HCT116 (cell line): Measurements from ENCODE around the gene GPAT3. TPM values are rescaled to one million over a fixed set of nuclear protein-coding genes. Genes with fewer than 3 reads are reported as not detected.

Experiments
- ATAC-seq: fragments of 200-7000 bp; cut with Tn5 transposase; 2 replicates; pipeline ENCODE4 v1.9.1; 2020; ENCODE audit warnings: mild to moderate bottlenecking, moderate library complexity
- BruUV-seq: library from RNA; stranded (reverse); fragments of 400-500 nt; replicated peaks from 2 replicates; lab custom pipeline; 2021; lab: Mats Ljungman, UMichigan
- CTCF ChIA-PET: fragments of 300-600 bp; sonication (Branson Sonifier 250); formaldehyde crosslinking; loops from one replicate; lab custom pipeline; 2021; ENCODE audit warnings: antibody characterized with exemption; lab: Charles Lee
- POLR2A ChIA-PET: fragments of 300-600, 350-600 bp; sonication (Branson Sonifier 250); formaldehyde crosslinking; loops from one replicate; lab custom pipeline; 2021; ENCODE audit warnings: antibody characterized with exemption; lab: Charles Lee
- RAD21 ChIA-PET, 2 experiments: fragments of 300-600 bp; sonication (Branson Sonifier 250); formaldehyde crosslinking; loops; one replicate each; lab custom pipeline; 2023; ENCODE audit warnings: low total read pairs in 2 of 2; ENCODE audit not compliant: uncharacterized antibody in 2 of 2, unreplicated experiment in 2 of 2, low non-redundant PET in 1 of 2; lab: Charles Lee
- DNase-seq: peaks from one replicate; pipeline ENCODE4 v3.0.0-alpha.2; 2010; ENCODE audit warnings: low read depth, low spot score
- H2AFZ ChIP-seq: fragments of 200-600 bp; shearing (Covaris generic), sonication (generic); 2 replicates; pipeline ENCODE4 v1.6.1; 2017; ENCODE audit warnings: low read depth, mixed run types, mixed read lengths, antibody characterized with exemption, low read length; ENCODE audit not compliant: poor library complexity, severe bottlenecking
- H3K27ac ChIP-seq: 2 replicates; pipeline ENCODE4 v1.5.1; 2012; ENCODE audit warnings: low read depth, low read length
- H3K27me3 ChIP-seq: fragments of 200-600 bp; sonication (generic); 2 replicates; pipeline ENCODE4 v1.6.1; 2016; ENCODE audit warnings: mixed run types, low read length, mixed read lengths; ENCODE audit not compliant: insufficient read depth
- H3K36me3 ChIP-seq, 2 experiments: fragments of 200-500 bp in 1 of 2; fragments of 200-600 bp in 1 of 2; sonication (Bioruptor generic) in 1 of 2; sonication (generic) in 1 of 2; 2 replicates each; pipeline versions ENCODE4 v1.5.1 to v1.6.1; 2014 to 2016; ENCODE audit warnings: low read length in 2 of 2, inconsistent platforms in 1 of 2, mixed read lengths in 1 of 2, mixed run types in 1 of 2; ENCODE audit not compliant: insufficient read depth in 2 of 2, control insufficient read depth in 1 of 2
- H3K4me1 ChIP-seq, 2 experiments: fragments of 200-600 bp in 1 of 2; sonication (generic) in 1 of 2; 2 replicates each; pipeline versions ENCODE4 v1.5.1 to v1.6.1; 2012 to 2017; ENCODE audit warnings: low read length in 2 of 2, inconsistent platforms in 1 of 2, mild to moderate bottlenecking in 1 of 2, mixed read lengths in 1 of 2, mixed run types in 1 of 2, moderate library complexity in 1 of 2; ENCODE audit not compliant: insufficient read depth in 2 of 2, control insufficient read depth in 1 of 2
- H3K4me2 ChIP-seq: fragments of 200-600 bp; sonication (generic); 2 replicates; pipeline ENCODE4 v1.6.1; 2017; ENCODE audit warnings: mixed run types, low read length, mixed read lengths
- H3K4me3 ChIP-seq, 2 experiments: fragments of 200-600 bp in 1 of 2; sonication (generic) in 1 of 2; replicated peaks in 1 of 2; 2 replicates each; pipeline ENCODE4 v1.5.1; 2011 to 2016; ENCODE audit warnings: low read length in 2 of 2, control low read depth in 1 of 2, low read depth in 1 of 2, mild to moderate bottlenecking in 1 of 2, mixed read lengths in 1 of 2, mixed run types in 1 of 2
- H3K79me2 ChIP-seq: fragments of 200-600 bp; sonication (generic); 2 replicates; pipeline ENCODE4 v1.6.1; 2017; ENCODE audit warnings: mild to moderate bottlenecking, mixed run types, low read length, moderate library complexity, mixed read lengths; ENCODE audit not compliant: insufficient read depth
- H3K9ac ChIP-seq: fragments of 200-600 bp; sonication (generic); 2 replicates; pipeline ENCODE4 v1.6.1; 2016; ENCODE audit warnings: low read length, mixed read lengths
- H3K9me2 ChIP-seq: fragments of 200-600 bp; sonication (generic), shearing (Covaris generic); 2 replicates; pipeline ENCODE4 v1.6.1; 2017; ENCODE audit warnings: mixed run types, mild to moderate bottlenecking, moderate library complexity; ENCODE audit not compliant: insufficient read depth
- H3K9me3 ChIP-seq, 2 experiments: fragments of 200-500 bp in 1 of 2; fragments of 200-600 bp in 1 of 2; sonication (Bioruptor generic) in 1 of 2; sonication (generic) in 1 of 2; 2 replicates each; pipeline ENCODE4 v1.6.1; 2014 to 2017; ENCODE audit warnings: low read length in 2 of 2, mixed read lengths in 2 of 2, inconsistent platforms in 1 of 2, low read depth in 1 of 2, mild to moderate bottlenecking in 1 of 2, mixed run types in 1 of 2, moderate library complexity in 1 of 2; ENCODE audit not compliant: control insufficient read depth in 1 of 2, insufficient read depth in 1 of 2
- H4K20me1 ChIP-seq: fragments of 200-600 bp; sonication (generic), shearing (Covaris generic); 2 replicates; pipeline ENCODE4 v1.6.1; 2017; ENCODE audit warnings: mixed run types, mild to moderate bottlenecking, moderate library complexity; ENCODE audit not compliant: insufficient read depth
- CEBPB ChIP-seq: IDR thresholded peaks from 2 replicates; pipeline ENCODE4 v1.6.1; 2012; ENCODE audit warnings: low read depth
- ELF1 ChIP-seq: IDR thresholded peaks from 2 replicates; pipeline ENCODE4 v1.6.1; 2012; ENCODE audit warnings: low read depth, borderline replicate concordance
- RAD21 ChIP-seq: IDR thresholded peaks from 2 replicates; pipeline ENCODE4 v1.6.1; 2012; ENCODE audit warnings: low read depth, mild to moderate bottlenecking
- SP1 ChIP-seq: IDR thresholded peaks from 2 replicates; pipeline ENCODE4 v1.6.1; 2012; ENCODE audit warnings: low read depth
- SRF ChIP-seq: IDR thresholded peaks from 2 replicates; pipeline ENCODE4 v1.6.1; 2012; ENCODE audit warnings: low read depth
- TCF7L2 ChIP-seq: IDR thresholded peaks from 2 replicates; pipeline ENCODE4 v1.7.0; 2011; ENCODE audit warnings: borderline replicate concordance, inconsistent platforms; ENCODE audit not compliant: insufficient read depth, insufficient read length; ENCODE audit errors: extremely low read depth
- YY1 ChIP-seq: IDR thresholded peaks from 2 replicates; pipeline ENCODE4 v1.6.1; 2011; ENCODE audit warnings: low read length, low read depth, moderate library complexity, mild to moderate bottlenecking; ENCODE audit not compliant: insufficient replicate concordance; ENCODE audit errors: extremely low read depth
- intact Hi-C: fragments of 100-400 bp; cut with micrococcal nuclease; formaldehyde crosslinking; loops from 2 replicates; pipeline ENCODE4 v1.10.0; 2022
- total RNA-seq: library from RNA; stranded (reverse); gene quantifications from one replicate; pipeline ENCODE4 v1.2.1, GENCODE V29; 2021; ENCODE audit not compliant: unreplicated experiment
- TF ChIP-seq, protein P1 (sequence below), 3 experiments: fragments of 200-600 bp in 1 of 3; sonication (generic) in 1 of 3; IDR thresholded peaks in 2 of 3; conservative IDR thresholded peaks in 1 of 3; 2 replicates each; pipeline ENCODE4 v1.5.1; 2012 to 2017; ENCODE audit warnings: low read depth in 2 of 3, low read length in 2 of 3, antibody characterized with exemption in 1 of 3, borderline replicate concordance in 1 of 3, control low read depth in 1 of 3, mild to moderate bottlenecking in 1 of 3, mixed read lengths in 1 of 3, mixed run types in 1 of 3, moderate library complexity in 1 of 3; ENCODE audit not compliant: insufficient read depth in 1 of 3

The GPAT3 gene
- total RNA-seq, 1 experiment from 2014 or later = 36.7 TPM

DNA sequence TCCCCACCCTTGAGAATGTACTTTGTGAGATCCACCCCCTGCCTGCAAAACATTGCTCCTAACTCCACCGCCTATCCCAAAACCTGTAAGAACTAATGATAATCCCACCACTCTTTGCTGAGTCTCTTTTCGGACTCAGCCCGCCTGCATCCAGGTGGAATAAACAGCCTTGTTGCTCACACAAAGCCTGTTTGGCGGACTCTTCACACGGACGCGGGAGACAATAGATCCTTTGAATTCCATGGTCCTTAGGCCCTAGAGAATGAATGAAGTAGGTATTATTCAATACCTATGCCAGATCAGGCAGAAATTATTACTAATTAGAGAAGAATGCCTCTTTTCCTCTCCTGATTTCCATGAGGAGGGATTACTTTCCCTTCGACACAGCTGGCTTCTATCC, 101.0 kb downstream of the GPAT3 start (continued):
- no peak for TF ChIP-seq YY1

DNA sequence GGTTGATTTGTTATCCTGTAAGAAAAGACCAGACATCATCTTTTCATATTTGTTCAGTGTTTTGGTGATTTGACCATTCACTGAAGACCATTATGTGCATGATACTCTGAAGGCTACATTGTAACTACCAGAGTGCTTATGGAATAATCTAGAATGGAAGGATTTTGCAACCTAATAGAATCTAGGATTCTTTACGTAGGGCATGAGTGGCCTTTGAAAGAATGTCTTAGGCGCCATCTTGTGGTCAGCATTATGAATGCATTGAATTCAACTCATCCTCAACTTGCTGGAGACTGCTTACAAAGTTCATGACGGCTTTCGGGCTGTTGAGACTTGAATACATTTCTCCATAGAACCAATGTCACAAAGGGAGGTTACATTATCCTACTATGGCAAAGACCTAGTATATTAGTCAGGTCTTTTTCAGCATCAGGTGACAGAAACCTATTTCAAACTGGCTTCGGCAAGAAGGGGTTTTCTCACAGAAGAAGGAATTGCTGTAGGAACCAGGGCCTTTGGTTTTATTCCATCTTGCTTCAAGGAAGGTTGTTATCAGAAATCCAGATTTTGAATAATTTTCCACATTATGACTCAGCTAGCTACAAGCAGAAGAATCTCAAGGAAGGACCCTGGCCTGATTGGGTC, 104.1 kb downstream of the GPAT3 start:
- Histone ChIP-seq H3K4me1 (no peaks in the 10 kb centered on the region), H3K36me3 (no peaks in the 10 kb centered on the region), H3K9me3 (no peaks in the 10 kb centered on the region), H3K79me2 (no peaks in the 10 kb centered on the region), H3K4me2 (no peak overlapping the region), H4K20me1 (no peaks in the 10 kb centered on the region), H3K27ac (no peak overlapping the region), H3K27me3 (no peaks in the 10 kb centered on the region), H3K9ac (no peak overlapping the region), H2AFZ (peak overlapping the region; percentile 94), H3K9me2 (no peaks in the 10 kb centered on the region), H3K4me3 (no peak overlapping the region)
- intact Hi-C loops = loop anchor here (1.0 to 10.0 kb wide), 5 partner anchors 131 to 1335 kb away; no protein-coding TSS in a partner anchor
- RAD21 ChIA-PET = no interaction called here
- ATAC-seq (peak; percentile 86), DNase-seq (peak; percentile 71)
- no peak for TF ChIP-seq TCF7L2
- TF ChIP-seq RAD21 = peak; percentile 96
- no peak for TF ChIP-seq ELF1
- TF ChIP-seq, protein P1, sequence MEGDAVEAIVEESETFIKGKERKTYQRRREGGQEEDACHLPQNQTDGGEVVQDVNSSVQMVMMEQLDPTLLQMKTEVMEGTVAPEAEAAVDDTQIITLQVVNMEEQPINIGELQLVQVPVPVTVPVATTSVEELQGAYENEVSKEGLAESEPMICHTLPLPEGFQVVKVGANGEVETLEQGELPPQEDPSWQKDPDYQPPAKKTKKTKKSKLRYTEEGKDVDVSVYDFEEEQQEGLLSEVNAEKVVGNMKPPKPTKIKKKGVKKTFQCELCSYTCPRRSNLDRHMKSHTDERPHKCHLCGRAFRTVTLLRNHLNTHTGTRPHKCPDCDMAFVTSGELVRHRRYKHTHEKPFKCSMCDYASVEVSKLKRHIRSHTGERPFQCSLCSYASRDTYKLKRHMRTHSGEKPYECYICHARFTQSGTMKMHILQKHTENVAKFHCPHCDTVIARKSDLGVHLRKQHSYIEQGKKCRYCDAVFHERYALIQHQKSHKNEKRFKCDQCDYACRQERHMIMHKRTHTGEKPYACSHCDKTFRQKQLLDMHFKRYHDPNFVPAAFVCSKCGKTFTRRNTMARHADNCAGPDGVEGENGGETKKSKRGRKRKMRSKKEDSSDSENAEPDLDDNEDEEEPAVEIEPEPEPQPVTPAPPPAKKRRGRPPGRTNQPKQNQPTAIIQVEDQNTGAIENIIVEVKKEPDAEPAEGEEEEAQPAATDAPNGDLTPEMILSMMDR (IDR thresholded peaks at IDR 0.05 in 2 of 3, conservative IDR thresholded peaks at IDR 0.05 in 1 of 3; ENCODE audit: borderline replicate concordance in 1 of 3, insufficient read depth in 1 of 3, low read depth in 2 of 3, low read length in 2 of 3) = peak; percentile 68 to 90 (median 85)
- 0 out of 2 replicates have a peak, but pooled peaks have one; percentile 16 for TF ChIP-seq SP1
- TF ChIP-seq CEBPB = peak; percentile 71
- TF ChIP-seq SRF = no peak
- peak; percentile 63 for TF ChIP-seq YY1
- CTCF ChIA-PET = interaction anchor here (0.8 to 1.3 kb wide), 3 partner anchors 131 to 358 kb away, joined by 3 to 10 read pairs (median 6); no protein-coding TSS in a partner anchor
- BruUV-seq = no TSS peak
- POLR2A ChIA-PET = no interaction called here
